GM19025 (cell line): ENCODE data around the gene STAG1.
"Not testable (repeated sequence)": the region's sequence is repeated elsewhere in the genome, so short reads cannot be mapped to it uniquely, and the experiment has no call there.

ENCODE experiments used
- ATAC-seq: cut with Tn5 transposase; IDR thresholded peaks from one replicate; pipeline ENCODE4 v1.9.1; 2021; ENCODE audit warnings: mild to moderate bottlenecking, low read depth, moderate library complexity; ENCODE audit not compliant: unreplicated experiment

STAG1 gene

DNA sequence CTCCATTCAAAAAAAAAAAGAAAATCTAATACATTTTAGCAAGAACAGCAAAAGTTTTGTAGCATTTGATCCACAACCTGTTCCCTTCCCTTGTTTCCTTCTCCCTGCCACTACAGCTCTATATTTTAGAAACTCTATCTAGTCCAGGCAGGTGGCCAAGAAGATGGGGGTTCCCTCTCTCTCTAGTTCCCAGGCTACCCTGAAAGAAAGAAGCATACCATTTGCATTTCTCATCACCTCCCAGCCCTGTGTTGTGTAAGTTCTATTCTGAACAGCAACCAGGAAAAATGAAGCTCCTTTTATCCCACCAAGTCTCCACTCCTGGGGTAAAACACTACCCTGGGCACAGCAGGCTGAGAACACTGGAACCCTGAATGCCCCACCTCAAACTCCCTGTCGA, 402.0 kb downstream of the STAG1 start:
- ATAC-seq = no peak

DNA sequence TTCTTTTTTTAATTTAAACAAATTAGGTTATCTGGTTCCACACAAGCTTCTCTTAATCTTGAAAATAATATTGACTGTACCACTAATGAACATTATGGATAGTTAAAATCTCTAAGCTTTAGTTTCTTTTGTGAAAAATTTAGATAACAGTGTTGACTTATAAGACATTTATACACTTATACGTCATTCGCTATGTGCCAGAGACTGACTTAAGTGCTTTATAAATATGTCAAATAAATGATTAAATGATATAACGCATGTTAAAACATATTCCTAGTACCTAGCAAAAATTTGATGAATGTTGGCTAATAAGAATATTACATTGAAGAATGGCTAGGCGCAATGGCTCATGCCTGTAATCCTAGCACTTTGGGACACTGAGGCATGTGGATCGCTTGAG, 405.7 kb downstream of the STAG1 start:
- no peak for ATAC-seq

DNA sequence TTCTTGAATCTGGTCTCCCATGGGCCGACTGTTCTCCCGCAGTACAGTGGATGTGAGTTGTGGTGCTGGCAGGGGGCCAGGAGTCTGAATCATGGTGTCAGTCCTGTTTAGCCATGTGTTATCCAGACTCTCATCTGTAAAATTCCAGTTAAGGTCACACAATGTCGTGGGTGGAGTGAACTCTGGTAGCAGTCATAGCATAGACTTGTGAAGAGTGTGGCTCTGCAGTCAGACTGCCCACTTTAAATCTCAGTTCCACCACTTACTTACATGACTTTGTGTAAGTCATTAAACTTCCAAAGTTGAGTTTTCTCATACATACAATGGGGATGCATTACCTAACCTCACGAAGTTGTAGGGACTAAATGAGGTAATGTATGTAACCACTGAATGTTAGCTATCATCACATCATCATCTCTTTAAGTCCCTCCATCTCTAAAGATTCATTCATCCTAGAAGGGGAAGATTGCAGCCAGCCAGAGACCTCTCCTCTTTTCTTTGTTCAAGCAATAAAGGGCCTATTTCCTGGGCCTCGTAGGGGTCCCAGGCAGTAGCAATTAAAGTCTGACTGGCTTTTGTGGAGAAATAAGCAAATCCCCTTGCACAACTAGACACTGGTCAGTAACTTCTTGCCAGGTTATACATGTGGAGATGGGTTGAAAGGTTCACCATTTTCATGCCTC, 408.2 kb downstream of the STAG1 start:
- no peak for ATAC-seq

DNA sequence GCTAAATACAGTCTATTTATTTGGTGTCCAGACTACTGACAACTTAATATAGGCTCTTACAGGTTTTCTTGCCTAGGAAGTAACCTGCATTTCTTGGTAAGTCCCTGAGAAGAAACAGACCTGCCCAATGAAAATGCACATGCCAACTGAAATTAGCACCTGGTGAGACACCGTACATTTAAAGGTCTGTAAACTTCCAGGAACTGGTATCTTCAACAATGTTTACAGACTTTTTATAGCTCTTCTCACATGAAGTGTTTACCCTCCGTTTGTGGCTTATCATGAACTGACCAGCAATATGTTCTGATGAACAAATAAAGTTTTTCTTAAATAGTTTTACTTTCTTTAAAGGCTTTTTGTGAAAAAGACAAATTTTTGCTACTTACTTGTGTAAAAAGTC, 408.7 kb downstream of the STAG1 start:
- no peak for ATAC-seq

DNA sequence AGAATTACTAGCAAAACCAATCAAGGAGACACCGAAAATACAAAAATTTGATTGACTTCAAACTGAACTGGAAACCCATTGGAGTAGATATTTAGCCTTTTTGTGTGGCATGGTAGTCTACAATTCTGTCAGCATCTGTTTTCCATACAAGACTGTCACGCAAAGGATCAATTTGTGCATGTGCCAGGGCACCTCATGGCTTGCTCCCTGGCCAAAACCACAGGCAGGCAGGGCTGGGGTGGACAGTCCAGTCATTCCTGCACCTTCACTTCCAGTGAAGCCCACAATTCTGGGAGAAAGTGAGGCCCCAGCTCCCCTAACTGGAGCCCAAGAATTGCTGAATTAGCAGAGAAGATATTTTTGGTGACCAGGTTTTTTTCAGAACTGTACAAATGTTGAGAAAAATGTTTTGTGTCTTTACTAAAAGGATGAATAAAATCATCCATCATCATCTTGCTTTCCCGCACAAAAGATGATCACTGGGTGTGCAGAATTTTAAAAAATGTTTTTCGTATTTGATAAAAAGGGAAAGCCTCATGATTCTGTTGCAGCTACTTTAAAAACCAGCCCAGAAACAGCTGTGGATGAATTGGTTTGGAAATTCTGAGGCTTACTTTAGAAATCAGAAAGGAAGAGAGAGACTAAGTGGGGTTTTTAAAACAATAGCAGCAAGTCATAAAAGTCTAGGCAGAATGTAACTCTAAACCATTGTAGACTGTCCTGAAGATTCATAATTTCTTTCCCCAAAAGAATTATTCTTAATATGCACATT, 415.7 kb downstream of the STAG1 start:
- ATAC-seq = no peak

DNA sequence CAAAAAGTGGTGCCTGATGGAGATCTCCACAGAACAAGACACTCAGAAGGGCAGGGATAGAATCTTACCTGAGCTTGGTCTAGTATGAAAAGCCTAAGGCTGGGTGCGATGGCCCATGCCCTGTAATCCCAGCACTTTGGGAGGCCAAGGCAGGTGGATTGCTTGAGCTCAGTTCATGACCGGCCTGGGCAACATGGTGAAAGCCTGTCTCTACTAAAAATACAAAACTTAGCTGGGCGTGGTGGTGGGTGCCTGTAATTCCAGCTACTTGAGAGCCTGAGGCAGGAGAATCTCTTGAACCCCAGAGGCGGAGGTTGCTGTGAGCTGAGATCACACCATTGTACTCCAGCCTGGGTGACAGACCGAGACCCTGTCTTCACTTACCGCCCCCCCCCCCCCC, 417.5 kb downstream of the STAG1 start:
- not testable (repeated sequence) for ATAC-seq

DNA sequence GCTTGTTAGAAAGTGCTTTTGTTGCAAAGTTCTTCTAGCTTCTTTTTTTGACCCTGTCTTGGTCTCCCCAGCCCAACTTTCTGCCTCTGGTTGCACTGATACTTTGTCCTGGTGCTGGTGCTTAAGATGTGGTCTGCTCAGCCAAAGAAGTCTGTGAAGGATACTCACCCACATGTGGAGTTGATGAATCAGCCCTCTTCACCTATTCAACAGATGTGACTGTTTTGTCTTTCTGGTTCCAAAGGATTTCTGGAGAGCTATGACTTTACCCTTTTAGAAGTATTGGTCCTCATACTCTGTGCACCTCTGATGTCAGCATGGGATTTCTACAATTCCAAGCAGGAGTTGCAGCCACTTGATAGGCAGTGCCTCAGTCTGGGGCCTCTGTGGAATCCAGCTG, 418.0 kb downstream of the STAG1 start:
- no peak for ATAC-seq

DNA sequence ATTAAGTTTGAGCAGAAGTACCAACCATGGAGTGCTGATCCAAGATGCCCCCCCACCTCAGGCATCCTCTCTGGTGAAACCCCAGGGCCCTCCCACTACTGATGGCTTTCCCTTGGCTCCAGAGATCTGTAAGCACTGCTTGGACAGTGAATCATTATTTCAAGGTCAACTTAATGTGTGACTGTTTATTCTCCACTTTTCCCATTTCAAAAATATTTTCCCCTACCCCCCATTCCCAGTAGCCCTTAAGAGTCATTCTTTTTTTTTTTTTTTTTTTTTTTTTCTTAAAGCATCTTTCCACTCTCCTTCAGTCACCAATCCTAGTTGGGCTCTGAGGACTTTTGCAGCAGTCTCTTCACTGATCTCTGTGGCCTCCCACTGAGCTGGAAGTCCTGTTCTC, 419.4 kb downstream of the STAG1 start:
- no peak for ATAC-seq

DNA sequence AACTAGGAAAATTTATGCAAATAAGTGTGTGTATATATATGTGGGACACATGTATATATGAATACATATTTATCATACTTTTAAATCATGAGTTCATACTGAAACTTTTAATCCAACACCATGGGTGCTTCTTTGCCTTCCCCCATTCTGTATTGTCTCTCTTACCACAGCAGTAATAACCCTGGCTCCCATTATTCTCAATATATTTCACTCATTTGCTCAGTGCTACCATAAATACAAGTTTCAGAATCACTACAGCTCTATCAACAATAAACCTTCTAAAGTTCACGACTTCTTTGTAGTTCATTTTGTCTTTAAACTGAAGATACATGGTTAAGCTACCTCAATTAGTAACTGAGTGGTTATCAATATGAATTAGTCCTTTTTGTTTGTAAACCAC, 419.9 kb downstream of the STAG1 start:
- no peak for ATAC-seq

DNA sequence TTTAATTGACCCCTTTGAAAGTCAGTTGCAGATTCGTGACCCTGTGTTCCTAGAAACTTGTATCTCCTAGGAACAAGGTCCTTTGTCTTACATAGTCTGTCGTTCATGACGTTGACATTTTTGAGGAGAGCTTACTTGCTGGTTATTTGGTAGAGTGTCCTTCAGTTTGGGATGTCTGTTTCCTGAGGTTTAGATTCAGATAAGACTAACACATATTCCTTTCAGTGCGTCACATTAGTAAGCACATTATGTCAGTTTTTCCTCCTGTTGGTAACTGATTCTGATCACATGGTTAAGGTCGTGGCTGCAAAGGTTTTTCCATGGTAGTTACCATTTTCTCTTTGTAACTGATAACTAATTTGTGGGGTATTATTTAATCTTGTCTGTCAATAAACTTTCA, 421.3 kb downstream of the STAG1 start:
- no peak for ATAC-seq

DNA sequence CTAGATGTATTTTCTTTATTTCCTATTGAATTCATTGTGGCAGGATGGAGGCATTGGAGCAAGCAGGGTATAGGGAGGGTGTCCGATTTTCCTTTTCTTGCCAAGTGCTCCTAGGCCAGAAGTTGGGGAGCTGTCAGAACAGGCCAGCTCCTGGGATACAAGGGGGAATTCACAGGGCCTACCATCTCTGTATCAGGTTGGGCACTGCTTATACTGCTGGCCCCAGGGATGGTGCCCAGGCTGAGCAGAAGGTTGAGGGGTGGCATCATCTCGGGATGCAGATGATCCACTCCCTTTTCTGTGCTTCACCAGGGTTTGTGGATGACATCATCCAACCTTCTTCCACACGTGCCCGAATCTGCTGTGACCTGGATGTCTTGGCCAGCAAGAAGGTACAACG, 422.6 kb downstream of the STAG1 start:
- no peak for ATAC-seq

DNA sequence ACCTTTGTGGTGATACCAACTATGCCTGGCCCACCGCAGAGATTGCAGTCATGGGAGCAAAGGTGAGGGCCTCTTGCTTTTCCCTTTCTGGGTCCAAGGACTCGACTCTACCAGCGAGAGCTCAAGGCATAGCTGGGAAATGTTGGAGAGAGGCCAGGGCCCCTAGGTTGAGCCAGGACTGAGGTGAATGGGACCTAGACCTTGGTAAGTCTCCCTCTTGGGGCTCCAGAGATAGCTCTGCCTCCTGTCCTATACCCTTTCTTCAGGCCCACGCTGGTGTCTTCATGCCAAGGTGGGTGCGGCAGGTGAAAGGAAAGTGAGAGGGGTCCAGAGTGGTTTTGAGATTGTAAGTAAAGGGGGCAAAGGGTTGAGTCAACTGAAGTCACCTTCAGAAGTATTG, 424.5 kb downstream of the STAG1 start:
- ATAC-seq = no peak

DNA sequence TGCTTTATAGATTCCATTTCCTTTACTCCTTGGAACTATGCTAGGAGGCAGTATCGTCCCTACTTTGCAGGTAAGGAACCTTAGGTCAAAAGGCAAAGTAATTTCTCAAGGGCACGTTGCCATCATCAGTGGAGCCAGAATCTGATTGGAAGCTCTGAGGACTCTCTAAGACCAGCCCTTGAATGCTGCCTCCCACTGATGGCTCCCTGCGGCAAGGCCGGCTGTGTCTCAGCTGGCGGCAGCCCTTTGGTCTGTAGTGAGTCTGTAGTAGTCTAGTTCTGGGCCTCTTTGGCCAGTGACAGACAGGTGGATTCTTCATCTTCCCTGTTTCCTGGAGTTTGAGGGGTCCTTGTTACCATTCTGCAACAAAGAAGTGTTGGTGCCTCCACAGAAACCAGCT, 425.9 kb downstream of the STAG1 start:
- ATAC-seq = no peak

DNA sequence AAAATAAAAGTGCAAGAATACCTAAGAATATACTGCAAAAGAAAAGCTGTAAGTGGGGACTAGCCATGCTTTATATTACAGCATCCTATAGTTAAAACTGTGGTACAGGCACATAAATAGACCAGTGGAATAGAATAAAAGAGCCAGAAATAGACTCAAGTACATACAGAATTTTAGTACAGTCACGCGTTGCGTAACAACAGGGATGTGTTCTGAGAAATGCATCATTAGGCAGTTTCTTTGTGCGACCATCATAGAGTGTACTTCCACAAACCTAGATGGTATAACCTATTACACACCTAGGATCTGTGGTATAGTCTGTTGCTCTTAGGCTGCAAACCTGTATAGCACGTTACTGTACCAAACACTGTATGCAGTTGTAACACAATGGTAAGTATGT, 440.2 kb downstream of the STAG1 start:
- no peak for ATAC-seq

DNA sequence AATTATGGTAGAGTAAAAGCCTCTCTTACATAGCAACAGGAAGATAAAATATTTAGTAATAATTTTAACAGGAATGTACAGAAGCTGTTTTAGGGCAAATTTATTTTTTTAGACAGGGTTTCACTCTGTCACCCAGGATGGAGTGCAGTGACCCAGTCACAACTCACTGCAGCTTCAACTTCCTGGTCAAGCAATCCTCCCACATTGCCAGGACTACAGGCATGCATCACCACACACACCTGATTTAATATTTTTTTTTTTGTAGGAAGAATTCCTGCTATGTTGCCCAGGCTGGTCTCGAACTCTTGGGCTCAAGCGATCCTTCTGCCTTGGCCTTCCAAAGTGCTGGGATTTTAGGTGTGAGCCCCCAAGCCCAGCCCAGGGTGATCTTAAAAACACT, 440.9 kb downstream of the STAG1 start:
- ATAC-seq = no peak

DNA sequence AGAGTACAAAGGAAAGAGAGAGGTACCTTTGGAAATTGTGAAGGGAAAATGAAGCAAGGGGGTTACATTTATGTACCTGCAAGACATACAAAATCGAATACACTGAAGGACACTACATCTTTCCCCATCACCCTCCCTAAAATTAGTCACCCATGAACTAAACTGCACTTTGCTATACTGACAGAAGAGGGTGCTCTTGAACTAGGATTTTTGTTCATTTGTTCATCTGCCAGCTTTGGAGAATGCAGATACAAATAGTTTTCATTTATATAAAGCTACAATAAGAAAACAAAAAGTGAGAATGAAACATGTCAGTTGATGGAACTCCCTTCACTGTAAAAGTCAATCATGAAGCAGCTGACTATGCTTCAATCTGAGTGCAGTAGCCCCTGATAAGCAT, 446.3 kb downstream of the STAG1 start:
- ATAC-seq = no peak

DNA sequence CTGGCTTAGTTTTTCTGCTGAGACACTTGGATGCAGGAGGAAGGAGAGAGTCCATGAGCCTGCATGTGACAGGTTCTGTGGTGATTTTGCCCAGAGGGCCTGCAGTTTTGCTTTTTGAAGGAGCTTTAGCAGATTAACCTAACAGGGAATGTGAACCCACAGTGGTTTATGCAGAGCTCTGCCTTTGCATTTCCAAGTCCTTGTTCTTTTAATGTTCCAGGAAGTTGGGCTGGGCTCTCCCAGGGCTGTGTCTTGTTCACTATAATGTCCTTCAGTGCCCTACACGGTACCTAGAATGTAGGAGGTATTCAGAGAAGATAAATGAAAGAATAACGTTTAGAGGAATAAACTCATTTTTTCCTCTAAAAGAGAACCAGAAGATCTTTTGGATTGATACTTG, 451.7 kb downstream of the STAG1 start:
- no peak for ATAC-seq

DNA sequence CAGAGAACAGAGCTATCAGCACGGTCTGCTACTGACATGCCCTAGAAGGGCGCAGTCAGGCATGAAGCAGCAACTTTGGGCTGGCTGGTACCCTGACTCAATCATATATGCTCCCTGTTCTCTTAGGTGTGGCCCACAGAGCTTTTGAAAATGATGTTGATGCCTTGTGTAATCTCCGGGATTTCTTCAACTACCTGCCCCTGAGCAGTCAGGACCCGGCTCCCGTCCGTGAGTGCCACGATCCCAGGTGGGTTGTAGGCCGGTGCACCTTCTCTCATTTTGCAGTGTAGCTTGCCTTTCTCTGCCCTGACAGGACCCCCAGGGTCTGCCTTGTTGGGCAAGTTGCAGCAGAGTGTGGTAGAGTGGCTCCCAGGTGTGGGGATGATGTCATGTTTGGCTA, 454.4 kb downstream of the STAG1 start:
- ATAC-seq = no peak

DNA sequence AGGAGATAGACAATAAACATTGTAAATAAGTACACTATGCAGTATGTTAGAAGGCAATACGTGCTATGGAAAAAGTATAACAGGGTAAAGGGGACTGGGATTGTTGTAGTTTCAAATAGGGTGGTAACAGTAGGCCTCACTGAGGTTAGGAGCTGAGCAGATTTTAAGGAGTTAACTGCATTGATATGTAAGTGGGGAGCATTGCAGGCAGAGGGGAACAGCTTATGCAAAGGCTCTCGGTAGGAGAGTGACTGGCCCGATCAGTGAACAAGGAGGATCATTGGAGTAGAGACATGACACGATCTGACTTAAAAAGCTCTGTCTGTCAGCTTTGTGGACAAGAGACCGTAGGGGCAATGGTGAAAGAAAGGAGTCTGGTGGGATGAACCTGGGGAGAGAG, 455.2 kb downstream of the STAG1 start:
- no peak for ATAC-seq

DNA sequence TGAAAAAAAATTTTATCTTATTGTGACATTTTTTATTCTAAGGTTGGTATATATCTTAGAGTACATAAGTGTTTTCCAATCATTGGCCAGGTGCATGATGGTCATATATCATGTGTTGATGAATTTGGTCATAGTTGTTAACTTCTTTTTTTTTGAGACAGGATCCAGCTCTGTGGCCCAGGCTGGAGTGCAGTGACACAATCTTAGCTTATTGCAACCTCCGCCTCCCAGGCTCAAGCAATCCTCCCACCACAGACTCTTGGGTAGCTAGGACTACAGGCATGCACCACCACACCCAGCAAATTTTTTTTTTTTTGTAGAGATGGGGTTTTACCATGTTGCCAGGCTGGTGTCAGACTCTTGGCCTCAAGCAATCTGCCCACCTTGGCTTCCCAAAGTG, 458.0 kb downstream of the STAG1 start:
- no peak for ATAC-seq

DNA sequence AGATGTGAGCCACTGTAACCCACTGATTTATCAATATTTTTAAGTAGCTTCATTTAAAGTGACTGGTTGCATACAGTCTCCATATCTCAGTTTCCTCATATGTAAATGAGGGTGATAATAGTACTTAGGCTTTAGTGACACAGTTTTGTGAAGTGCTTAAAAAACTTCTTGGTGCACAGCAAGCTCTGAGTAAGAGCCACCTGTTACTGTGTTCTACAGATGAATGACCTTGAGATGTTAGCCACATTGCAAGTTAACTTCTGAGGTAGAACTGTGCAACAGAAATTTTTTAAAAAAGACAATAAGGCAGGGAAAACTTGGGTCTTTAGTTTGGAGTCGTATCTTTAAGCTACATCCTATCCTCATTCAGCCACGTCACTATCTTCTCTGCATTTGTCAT, 458.9 kb downstream of the STAG1 start:
- no peak for ATAC-seq

DNA sequence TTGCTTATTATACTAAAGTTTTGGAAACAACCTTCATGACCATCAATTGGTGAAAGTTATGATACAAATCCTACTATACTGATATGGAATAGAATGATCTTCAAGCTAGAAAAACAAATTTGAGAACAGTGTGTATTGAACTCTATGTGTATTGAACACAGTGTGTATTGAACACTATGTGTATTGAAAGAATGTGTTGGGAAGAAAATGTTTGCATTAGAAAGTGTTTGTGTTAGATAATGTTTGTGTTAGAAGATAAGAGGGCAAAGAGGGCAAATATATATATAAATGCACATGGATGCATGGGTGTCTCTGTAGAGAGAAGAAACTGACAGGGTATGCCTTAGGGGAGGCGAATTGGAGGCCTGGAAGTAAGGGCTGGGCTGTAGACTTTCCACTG, 459.7 kb downstream of the STAG1 start:
- no peak for ATAC-seq
